Esophagus squamous epithelium (tissue), 4 donors: ENCODE results near the gene SLC39A13.

Experiments
- POLR2A ChIP-seq, 4 donors: fragments of 450-650 bp; IDR thresholded peaks; one replicate each; pipeline ENCODE4 v1.6.1; 2017; ENCODE audit warnings: antibody characterized with exemption in 4 of 4, mild to moderate bottlenecking in 4 of 4, moderate library complexity in 3 of 4
- TF ChIP-seq, protein P1 (sequence below), 6 experiments: fragments of 450-650 bp in 4 of 6; fragments of 200-600 bp in 2 of 6; sonication (generic) in 2 of 6; IDR thresholded peaks; one replicate each; pipeline ENCODE4 v1.5.1; 2016 to 2019; ENCODE audit warnings: antibody characterized with exemption in 6 of 6, mild to moderate bottlenecking in 4 of 6, moderate library complexity in 4 of 6

DNA sequence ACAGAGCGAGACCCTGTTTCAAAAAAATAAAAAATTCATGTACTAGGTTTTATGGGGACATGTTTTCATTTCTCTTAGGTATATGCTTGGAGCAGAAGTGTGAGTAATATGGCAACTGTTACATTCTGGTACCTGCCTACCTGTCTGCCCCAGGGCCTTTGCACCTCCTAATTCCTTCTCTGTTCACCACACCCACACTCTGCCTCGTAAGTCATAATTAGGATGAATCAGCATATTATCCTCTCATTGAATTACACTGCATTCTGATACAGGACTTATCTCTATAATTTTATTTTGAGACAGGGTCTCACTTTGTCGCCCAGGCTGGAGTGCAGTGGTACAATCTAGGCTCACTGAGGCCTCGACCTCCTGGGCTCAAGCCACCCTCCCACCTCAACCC lies 43.6 kb downstream of the SLC39A13 start:
- TF ChIP-seq, protein P1, sequence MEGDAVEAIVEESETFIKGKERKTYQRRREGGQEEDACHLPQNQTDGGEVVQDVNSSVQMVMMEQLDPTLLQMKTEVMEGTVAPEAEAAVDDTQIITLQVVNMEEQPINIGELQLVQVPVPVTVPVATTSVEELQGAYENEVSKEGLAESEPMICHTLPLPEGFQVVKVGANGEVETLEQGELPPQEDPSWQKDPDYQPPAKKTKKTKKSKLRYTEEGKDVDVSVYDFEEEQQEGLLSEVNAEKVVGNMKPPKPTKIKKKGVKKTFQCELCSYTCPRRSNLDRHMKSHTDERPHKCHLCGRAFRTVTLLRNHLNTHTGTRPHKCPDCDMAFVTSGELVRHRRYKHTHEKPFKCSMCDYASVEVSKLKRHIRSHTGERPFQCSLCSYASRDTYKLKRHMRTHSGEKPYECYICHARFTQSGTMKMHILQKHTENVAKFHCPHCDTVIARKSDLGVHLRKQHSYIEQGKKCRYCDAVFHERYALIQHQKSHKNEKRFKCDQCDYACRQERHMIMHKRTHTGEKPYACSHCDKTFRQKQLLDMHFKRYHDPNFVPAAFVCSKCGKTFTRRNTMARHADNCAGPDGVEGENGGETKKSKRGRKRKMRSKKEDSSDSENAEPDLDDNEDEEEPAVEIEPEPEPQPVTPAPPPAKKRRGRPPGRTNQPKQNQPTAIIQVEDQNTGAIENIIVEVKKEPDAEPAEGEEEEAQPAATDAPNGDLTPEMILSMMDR (IDR thresholded peaks at IDR 0.05), result no peak
- TF ChIP-seq POLR2A (IDR thresholded peaks at IDR 0.05), result no peak
